ENCODE results near the gene DDX11. TPM values are rescaled to one million over a fixed set of nuclear protein-coding genes. Genes with fewer than 3 reads are reported as not detected.
"Not testable (repeated sequence)": the region's sequence is repeated elsewhere in the genome, so short reads cannot be mapped to it uniquely, and the experiment has no call there.

Gene DDX11
- total and polyA plus RNA-seq, 2 experiments from 2014 or later, result 66.0 to 103 TPM

- TF ChIP-seq REST (IDR thresholded peaks at IDR 0.05; ENCODE audit: unreplicated experiment) (no peak), NANOG (IDR thresholded peaks at IDR 0.05; ENCODE audit: borderline replicate concordance) (no peak), JUNB (IDR thresholded peaks at IDR 0.05; ENCODE audit: unreplicated experiment) (no peak), EZH2 (IDR thresholded peaks at IDR 0.05; ENCODE audit: low read depth, unreplicated experiment) (no peak), ETS1 (IDR thresholded peaks at IDR 0.05) (no peak), CREB1 (CRISPR knock-in tag; IDR thresholded peaks at IDR 0.05; ENCODE audit: low read depth) (no peak), POLR2AphosphoS5 (IDR thresholded peaks at IDR 0.05; ENCODE audit: low read depth) (no peak), ZNF331 (CRISPR knock-in tag; IDR thresholded peaks at IDR 0.05; ENCODE audit: low read depth) (no peak)
Measured at GRCh38 chr12:31041033-31041564, 32.6 kb upstream of the DDX11 start (continued).

GRCh38 chr12:31050143-31050542, 23.5 kb upstream of the DDX11 start:
- not testable (repeated sequence) for H3K27me3 Mint-ChIP-seq (ENCODE audit: insufficient read depth, low read depth, poor library complexity); H3K4me2 ChIP-seq; H3K36me3 ChIP-seq (ENCODE audit: insufficient read depth); H2AFZ ChIP-seq; H3K36me3 Mint-ChIP-seq (ENCODE audit: low read depth); H3K4me3 ChIP-seq; H3K27ac ChIP-seq (ENCODE audit: low read depth); H4K20me1 ChIP-seq (replicated peaks; ENCODE audit: insufficient read depth); H3K9me3 Mint-ChIP-seq; H3K9me2 ChIP-seq (ENCODE audit: insufficient read depth); H3K4me3 Mint-ChIP-seq; H3K4me1 ChIP-seq (ENCODE audit: insufficient read depth); H3K79me2 ChIP-seq (replicated peaks; ENCODE audit: insufficient read depth); ATAC-seq; DNase-seq (ENCODE audit: low spot score); H3K27me3 ChIP-seq (ENCODE audit: insufficient read depth); H3K27ac Mint-ChIP-seq; H3F3A ChIP-seq (replicated peaks; ENCODE audit: low read depth)
- H3K4me1 Mint-ChIP-seq, result peaks cover 18% of the 10 kb centered on the region

GRCh38 chr12:31050548-31050947, 23.1 kb upstream of the DDX11 start:
- H3K27ac Mint-ChIP-seq; H3K36me3 ChIP-seq (ENCODE audit: insufficient read depth); H2AFZ ChIP-seq; H3K27ac ChIP-seq (ENCODE audit: low read depth); H3K4me1 ChIP-seq (ENCODE audit: insufficient read depth); H3K36me3 Mint-ChIP-seq (ENCODE audit: low read depth); H3K4me3 ChIP-seq; H3K9me2 ChIP-seq (ENCODE audit: insufficient read depth); H3K4me3 Mint-ChIP-seq; H4K20me1 ChIP-seq (replicated peaks; ENCODE audit: insufficient read depth); H3K79me2 ChIP-seq (replicated peaks; ENCODE audit: insufficient read depth); H3K27me3 ChIP-seq (ENCODE audit: insufficient read depth); H3F3A ChIP-seq (replicated peaks; ENCODE audit: low read depth); H3K4me2 ChIP-seq; H3K9me3 Mint-ChIP-seq; H3K27me3 Mint-ChIP-seq (ENCODE audit: insufficient read depth, low read depth, poor library complexity); DNase-seq (ENCODE audit: low spot score); ATAC-seq: not testable (repeated sequence)
- peaks cover 18% of the 10 kb centered on the region for H3K4me1 Mint-ChIP-seq

- H3K4me1 ChIP-seq (ENCODE audit: insufficient read depth); H3K9me3 Mint-ChIP-seq; H3K36me3 ChIP-seq (ENCODE audit: insufficient read depth); H3K27ac Mint-ChIP-seq; H3K27ac ChIP-seq (ENCODE audit: low read depth); H3K27me3 ChIP-seq (ENCODE audit: insufficient read depth); H3K9me2 ChIP-seq (ENCODE audit: insufficient read depth); H4K20me1 ChIP-seq (replicated peaks; ENCODE audit: insufficient read depth); H3K36me3 Mint-ChIP-seq (ENCODE audit: low read depth); H3K4me3 Mint-ChIP-seq; H2AFZ ChIP-seq; H3K79me2 ChIP-seq (replicated peaks; ENCODE audit: insufficient read depth); H3K4me3 ChIP-seq; H3F3A ChIP-seq (replicated peaks; ENCODE audit: low read depth); H3K27me3 Mint-ChIP-seq (ENCODE audit: insufficient read depth, low read depth, poor library complexity): not testable (repeated sequence)
- ATAC-seq (peak; percentile 26; the same call in 2 of the 3 replicates), DNase-seq (ENCODE audit: low spot score) (peak; percentile 18)
- peaks cover 18% of the 10 kb centered on the region for H3K4me1 Mint-ChIP-seq
- peak overlapping the region; percentile 43; the same call in 1 of the 2 replicates for H3K4me2 ChIP-seq
Measured at GRCh38 chr12:31051692-31052091, 22.0 kb upstream of the DDX11 start.

GRCh38 chr12:31052121-31052520, 21.5 kb upstream of the DDX11 start:
- H3K9me2 ChIP-seq (ENCODE audit: insufficient read depth); H3F3A ChIP-seq (replicated peaks; ENCODE audit: low read depth); H3K9me3 Mint-ChIP-seq; ATAC-seq; H3K36me3 ChIP-seq (ENCODE audit: insufficient read depth); H3K4me3 Mint-ChIP-seq; H3K4me3 ChIP-seq; H3K4me1 ChIP-seq (ENCODE audit: insufficient read depth); H3K27ac ChIP-seq (ENCODE audit: low read depth); H3K27me3 ChIP-seq (ENCODE audit: insufficient read depth); H3K79me2 ChIP-seq (replicated peaks; ENCODE audit: insufficient read depth); H3K36me3 Mint-ChIP-seq (ENCODE audit: low read depth); H2AFZ ChIP-seq; H3K27ac Mint-ChIP-seq; H4K20me1 ChIP-seq (replicated peaks; ENCODE audit: insufficient read depth); DNase-seq (ENCODE audit: low spot score); H3K27me3 Mint-ChIP-seq (ENCODE audit: insufficient read depth, low read depth, poor library complexity): not testable (repeated sequence)
- H3K4me2 ChIP-seq, result peak overlapping the region; percentile 43; the same call in 1 of the 2 replicates
- peaks cover 18% of the 10 kb centered on the region for H3K4me1 Mint-ChIP-seq

All from GM23338 (cell line).